ENCODE measurements around the gene GRAPL.
"Not testable (repeated sequence)": the region's sequence is repeated elsewhere in the genome, so short reads cannot be mapped to it uniquely, and the experiment has no call there.

The GRAPL gene

GRCh38 chr17:19127148-19127980 lies at the start of gene GRAPL:
TSS of gene GRAPL (plus strand) at chr17:19127589. CDS start at chr17:19127620, 31 bp downstream.
- not testable (repeated sequence) for DNase-seq

GRCh38 chr17:19088804-19089685 lies 38.3 kb upstream of the GRAPL start:
- not testable (repeated sequence) for DNase-seq

- not testable (repeated sequence) for DNase-seq
These were observed 37.2 kb upstream of the GRAPL start for GRCh38 chr17:19090058-19090772.

GRCh38 chr17:19092737-19093683 lies 34.4 kb upstream of the GRAPL start:
- not testable (repeated sequence) for DNase-seq

- not testable (repeated sequence) for DNase-seq
These were observed 33.5 kb upstream of the GRAPL start for GRCh38 chr17:19093684-19094438.

GRCh38 chr17:19108517-19108916 lies 18.9 kb upstream of the GRAPL start:
- DNase-seq, result not testable (repeated sequence)

GRCh38 chr17:19110189-19111097 lies 16.9 kb upstream of the GRAPL start:
- DNase-seq, result not testable (repeated sequence)

GRCh38 chr17:19111111-19111711 lies 16.2 kb upstream of the GRAPL start:
- DNase-seq, result not testable (repeated sequence)

GRCh38 chr17:19111801-19112458 lies 15.5 kb upstream of the GRAPL start:
- not testable (repeated sequence) for DNase-seq

GRCh38 chr17:19112459-19112826 lies 14.9 kb upstream of the GRAPL start:
- not testable (repeated sequence) for DNase-seq

GRCh38 chr17:19118695-19119094 lies 8.7 kb upstream of the GRAPL start:
- not testable (repeated sequence) for DNase-seq

- DNase-seq, result not testable (repeated sequence)
These were observed 2.1 kb upstream of the GRAPL start for GRCh38 chr17:19125289-19125688.

GRCh38 chr17:19129500-19129899 lies 2.1 kb downstream of the GRAPL start:
- not testable (repeated sequence) for DNase-seq

- not testable (repeated sequence) for DNase-seq
These were observed 3.7 kb downstream of the GRAPL start for GRCh38 chr17:19131108-19131507.

GRCh38 chr17:19131772-19132171 lies 4.4 kb downstream of the GRAPL start:
- DNase-seq, result not testable (repeated sequence)

GRCh38 chr17:19133793-19134192 lies 6.4 kb downstream of the GRAPL start:
- DNase-seq, result not testable (repeated sequence)

GRCh38 chr17:19135391-19135790 lies 8.0 kb downstream of the GRAPL start:
- not testable (repeated sequence) for DNase-seq

GRCh38 chr17:19136138-19136537 lies 8.7 kb downstream of the GRAPL start:
- not testable (repeated sequence) for DNase-seq

- DNase-seq, result not testable (repeated sequence)
These were observed 9.2 kb downstream of the GRAPL start for GRCh38 chr17:19136605-19137004.
